SK-N-SH (cell line): ENCODE results near the gene ADGRL3.

Experiments
- EP300 ChIP-seq, 2 experiments: IDR thresholded peaks; 2 replicates each; pipeline versions ENCODE4 v1.4.0 to v1.6.1; 2012; ENCODE audit warnings: borderline replicate concordance in 1 of 2, low read depth in 1 of 2, low read length in 1 of 2
- POLR2AphosphoS5 ChIP-seq: IDR thresholded peaks from 2 replicates; pipeline ENCODE4 v1.6.1; 2012; ENCODE audit warnings: low read depth, low read length
- RAD21 ChIP-seq: IDR thresholded peaks from 2 replicates; pipeline ENCODE4 v1.6.1; 2012; ENCODE audit warnings: mild to moderate bottlenecking, low read length
- RCOR1 ChIP-seq: fragments of 150-350 bp; IDR thresholded peaks from 2 replicates; pipeline ENCODE4 v1.6.1; 2017; ENCODE audit warnings: antibody characterized with exemption, low read length
- TF ChIP-seq, protein P1 (sequence below): IDR thresholded peaks from 2 replicates; pipeline ENCODE4 v1.4.0; 2012; ENCODE audit warnings: low read depth, borderline replicate concordance
- TF ChIP-seq, protein P2 (sequence below): fragments of 200-600 bp; sonication (generic); IDR thresholded peaks from 2 replicates; pipeline ENCODE4 v1.6.1; 2017; ENCODE audit warnings: antibody characterized with exemption, mild to moderate bottlenecking, moderate library complexity

DNA sequence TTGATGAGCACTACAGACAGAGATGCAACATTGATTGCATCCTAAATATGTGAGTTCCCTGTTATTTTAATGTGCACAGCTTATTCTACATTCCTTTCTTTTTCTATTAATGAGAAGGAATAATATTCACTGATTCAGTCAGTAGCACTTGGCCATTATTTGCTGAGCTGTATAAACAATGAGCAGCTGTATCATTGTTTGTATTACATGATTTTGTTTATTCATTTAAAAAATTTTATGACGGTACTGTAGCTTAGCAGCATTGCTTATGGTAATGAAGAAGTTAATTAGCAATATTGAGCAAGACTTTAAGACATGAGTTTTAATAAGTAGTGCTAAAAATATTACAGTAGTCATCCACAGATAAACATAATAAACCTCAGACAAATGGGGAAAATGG is 582.0 kb downstream of the ADGRL3 start:
- TF ChIP-seq, protein P1, sequence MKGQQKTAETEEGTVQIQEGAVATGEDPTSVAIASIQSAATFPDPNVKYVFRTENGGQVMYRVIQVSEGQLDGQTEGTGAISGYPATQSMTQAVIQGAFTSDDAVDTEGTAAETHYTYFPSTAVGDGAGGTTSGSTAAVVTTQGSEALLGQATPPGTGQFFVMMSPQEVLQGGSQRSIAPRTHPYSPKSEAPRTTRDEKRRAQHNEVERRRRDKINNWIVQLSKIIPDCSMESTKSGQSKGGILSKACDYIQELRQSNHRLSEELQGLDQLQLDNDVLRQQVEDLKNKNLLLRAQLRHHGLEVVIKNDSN = no peak
- TF ChIP-seq POLR2AphosphoS5 (no peak), RAD21 (no peak), RCOR1 (no peak), EP300 (IDR thresholded peaks at IDR 0.05; ENCODE audit: borderline replicate concordance in 1 of 2, low read depth in 1 of 2, low read length in 1 of 2) (no peak)
- TF ChIP-seq, protein P2, sequence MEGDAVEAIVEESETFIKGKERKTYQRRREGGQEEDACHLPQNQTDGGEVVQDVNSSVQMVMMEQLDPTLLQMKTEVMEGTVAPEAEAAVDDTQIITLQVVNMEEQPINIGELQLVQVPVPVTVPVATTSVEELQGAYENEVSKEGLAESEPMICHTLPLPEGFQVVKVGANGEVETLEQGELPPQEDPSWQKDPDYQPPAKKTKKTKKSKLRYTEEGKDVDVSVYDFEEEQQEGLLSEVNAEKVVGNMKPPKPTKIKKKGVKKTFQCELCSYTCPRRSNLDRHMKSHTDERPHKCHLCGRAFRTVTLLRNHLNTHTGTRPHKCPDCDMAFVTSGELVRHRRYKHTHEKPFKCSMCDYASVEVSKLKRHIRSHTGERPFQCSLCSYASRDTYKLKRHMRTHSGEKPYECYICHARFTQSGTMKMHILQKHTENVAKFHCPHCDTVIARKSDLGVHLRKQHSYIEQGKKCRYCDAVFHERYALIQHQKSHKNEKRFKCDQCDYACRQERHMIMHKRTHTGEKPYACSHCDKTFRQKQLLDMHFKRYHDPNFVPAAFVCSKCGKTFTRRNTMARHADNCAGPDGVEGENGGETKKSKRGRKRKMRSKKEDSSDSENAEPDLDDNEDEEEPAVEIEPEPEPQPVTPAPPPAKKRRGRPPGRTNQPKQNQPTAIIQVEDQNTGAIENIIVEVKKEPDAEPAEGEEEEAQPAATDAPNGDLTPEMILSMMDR = no peak
